Progenitor cell of endocrine pancreas (in vitro differentiated cells): Measurements from ENCODE around the gene EEF1A2. TPM values are rescaled to one million over a fixed set of nuclear protein-coding genes. Genes with fewer than 3 reads are reported as not detected.
A peak's percentile ranks its signal among the peaks of the same experiment; 100 is the strongest.

Experiments used
- DNase-seq: peaks from one replicate; pipeline ENCODE4 v3.0.0; 2021; ENCODE audit warnings: low spot score; ENCODE audit not compliant: unreplicated experiment
- H3K27ac Mint-ChIP-seq: 2 replicates; pipeline ENCODE4 v1.8.0; 2021; ENCODE audit warnings: mild to moderate bottlenecking, moderate library complexity, mixed read lengths
- H3K27me3 Mint-ChIP-seq: 2 replicates; pipeline ENCODE4 v1.8.0; 2021; ENCODE audit warnings: mixed read lengths
- H3K36me3 Mint-ChIP-seq: 2 replicates; pipeline ENCODE4 v1.8.0; 2022; ENCODE audit warnings: mixed read lengths; ENCODE audit not compliant: insufficient read depth
- H3K4me1 Mint-ChIP-seq: 2 replicates; pipeline ENCODE4 v1.8.0; 2021; ENCODE audit warnings: low read depth, mixed read lengths
- H3K4me3 Mint-ChIP-seq: 2 replicates; pipeline ENCODE4 v1.8.0; 2021; ENCODE audit warnings: low read depth, mild to moderate bottlenecking, moderate library complexity, mixed read lengths
- H3K9me3 Mint-ChIP-seq: 2 replicates; pipeline ENCODE4 v1.8.0; 2021; ENCODE audit warnings: low read depth, mixed read lengths
- CTCF ChIP-seq: fragments of 200-600 bp; sonication (generic); IDR thresholded peaks from one replicate; pipeline ENCODE4 v1.5.0; 2021; ENCODE audit warnings: antibody characterized with exemption, mild to moderate bottlenecking; ENCODE audit not compliant: unreplicated experiment
- total RNA-seq: library from RNA; stranded (reverse); gene quantifications from 2 replicates; pipeline ENCODE4 v1.2.1, GENCODE V29; 2021

EEF1A2 gene
- total RNA-seq, 1 donor from 2014 or later = 11.0 TPM

GRCh38 chr20:63451821-63452220, 47.1 kb downstream of the EEF1A2 start:
- H3K4me1 Mint-ChIP-seq = no peaks in the 10 kb centered on the region
- H3K27ac Mint-ChIP-seq = no peak overlapping the region
- TF ChIP-seq CTCF = no peak
- no peak for DNase-seq
- H3K36me3 Mint-ChIP-seq = no peaks in the 10 kb centered on the region
- H3K4me3 Mint-ChIP-seq = no peak overlapping the region
- peaks cover 3% of the 10 kb centered on the region for H3K27me3 Mint-ChIP-seq
- no peaks in the 10 kb centered on the region for H3K9me3 Mint-ChIP-seq

- no peaks in the 10 kb centered on the region for H3K36me3 Mint-ChIP-seq
- no peak overlapping the region for H3K4me3 Mint-ChIP-seq
- peaks cover 3% of the 10 kb centered on the region for H3K27me3 Mint-ChIP-seq
- DNase-seq = no peak
- no peaks in the 10 kb centered on the region for H3K4me1 Mint-ChIP-seq
- no peaks in the 10 kb centered on the region for H3K9me3 Mint-ChIP-seq
- no peak overlapping the region for H3K27ac Mint-ChIP-seq
- no peak for TF ChIP-seq CTCF
These were observed 48.8 kb downstream of the EEF1A2 start for GRCh38 chr20:63449796-63450730.

GRCh38 chr20:63449025-63449424, 49.9 kb downstream of the EEF1A2 start:
- Mint-ChIP-seq H3K36me3 (no peaks in the 10 kb centered on the region), H3K4me1 (no peaks in the 10 kb centered on the region), H3K9me3 (no peaks in the 10 kb centered on the region), H3K27me3 (peaks cover 3% of the 10 kb centered on the region), H3K27ac (no peak overlapping the region), H3K4me3 (no peak overlapping the region)
- no peak for DNase-seq
- no peak for TF ChIP-seq CTCF

GRCh38 chr20:63448031-63448430, 50.9 kb downstream of the EEF1A2 start:
- Mint-ChIP-seq H3K4me1 (no peaks in the 10 kb centered on the region), H3K27ac (peak overlapping the region; percentile 43), H3K4me3 (no peak overlapping the region), H3K9me3 (no peaks in the 10 kb centered on the region), H3K27me3 (peaks cover 3% of the 10 kb centered on the region), H3K36me3 (no peaks in the 10 kb centered on the region)
- TF ChIP-seq CTCF = no peak
- DNase-seq = no peak

GRCh38 chr20:63447320-63447719, 51.6 kb downstream of the EEF1A2 start:
- no peaks in the 10 kb centered on the region for H3K36me3 Mint-ChIP-seq
- H3K27ac Mint-ChIP-seq = no peak overlapping the region
- H3K27me3 Mint-ChIP-seq = peaks cover 3% of the 10 kb centered on the region
- no peak for DNase-seq
- no peaks in the 10 kb centered on the region for H3K4me1 Mint-ChIP-seq
- H3K4me3 Mint-ChIP-seq = no peak overlapping the region
- no peaks in the 10 kb centered on the region for H3K9me3 Mint-ChIP-seq
- no peak for TF ChIP-seq CTCF
